KOPT-K1 (cell line): ENCODE results near the gene PACRG.
"Not testable (repeated sequence)": the region's sequence is repeated elsewhere in the genome, so short reads cannot be mapped to it uniquely, and the experiment has no call there.

Experiments used
- H3K27ac ChIP-seq: fragments of 200-600 bp; sonication (generic); 2 replicates; pipeline ENCODE4 v1.5.1; 2016; ENCODE audit warnings: antibody characterized with exemption, mild to moderate bottlenecking, low read depth, low read length; ENCODE audit not compliant: poor library complexity, severe bottlenecking
- H3K36me3 ChIP-seq: fragments of 200-600 bp; sonication (generic); 2 replicates; pipeline ENCODE4 v1.5.1; 2017; ENCODE audit warnings: antibody characterized with exemption, mild to moderate bottlenecking, low read length, moderate library complexity; ENCODE audit not compliant: insufficient read depth
- H3K9me3 ChIP-seq: fragments of 200-600 bp; sonication (generic); 2 replicates; pipeline ENCODE4 v1.5.1; 2017; ENCODE audit warnings: antibody characterized with exemption, low read length, mild to moderate bottlenecking; ENCODE audit not compliant: insufficient read depth, poor library complexity, severe bottlenecking

Gene PACRG

GRCh38 chr6:162951164-162951743 lies 223.5 kb downstream of the PACRG start:
- H3K36me3 ChIP-seq: no peaks in the 10 kb centered on the region
- H3K9me3 ChIP-seq: no peaks in the 10 kb centered on the region
- H3K27ac ChIP-seq: no peak overlapping the region

GRCh38 chr6:162952423-162952822 lies 224.6 kb downstream of the PACRG start:
- H3K27ac ChIP-seq: no peak overlapping the region
- H3K9me3 ChIP-seq: no peaks in the 10 kb centered on the region
- no peaks in the 10 kb centered on the region for H3K36me3 ChIP-seq

- Histone ChIP-seq H3K9me3 (no peaks in the 10 kb centered on the region), H3K27ac (no peak overlapping the region), H3K36me3 (no peaks in the 10 kb centered on the region)
Measured at GRCh38 chr6:162957062-162957461, 229.3 kb downstream of the PACRG start.

GRCh38 chr6:162960679-162961457 lies 233.1 kb downstream of the PACRG start:
- Histone ChIP-seq H3K9me3 (no peaks in the 10 kb centered on the region), H3K27ac (no peak overlapping the region), H3K36me3 (no peaks in the 10 kb centered on the region)

- H3K36me3 ChIP-seq: no peaks in the 10 kb centered on the region
- H3K9me3 ChIP-seq: no peaks in the 10 kb centered on the region
- no peak overlapping the region for H3K27ac ChIP-seq
Measured at GRCh38 chr6:162962093-162962492, 234.3 kb downstream of the PACRG start.

GRCh38 chr6:162963861-162964260 lies 236.1 kb downstream of the PACRG start:
- H3K27ac ChIP-seq: no peak overlapping the region
- H3K36me3 ChIP-seq: no peaks in the 10 kb centered on the region
- H3K9me3 ChIP-seq: no peaks in the 10 kb centered on the region

- Histone ChIP-seq H3K9me3 (no peaks in the 10 kb centered on the region), H3K27ac (no peak overlapping the region), H3K36me3 (no peaks in the 10 kb centered on the region)
Measured at GRCh38 chr6:162964488-162965140, 236.8 kb downstream of the PACRG start.

- no peaks in the 10 kb centered on the region for H3K36me3 ChIP-seq
- H3K9me3 ChIP-seq: no peaks in the 10 kb centered on the region
- no peak overlapping the region for H3K27ac ChIP-seq
Measured at GRCh38 chr6:162965366-162965765, 237.6 kb downstream of the PACRG start.

- no peaks in the 10 kb centered on the region for H3K9me3 ChIP-seq
- H3K27ac ChIP-seq: no peak overlapping the region
- H3K36me3 ChIP-seq: no peaks in the 10 kb centered on the region
Measured at GRCh38 chr6:162970246-162970645, 242.5 kb downstream of the PACRG start.

- Histone ChIP-seq H3K27ac (no peak overlapping the region), H3K9me3 (no peaks in the 10 kb centered on the region), H3K36me3 (no peaks in the 10 kb centered on the region)
Measured at GRCh38 chr6:162971356-162971755, 243.6 kb downstream of the PACRG start.

GRCh38 chr6:162973151-162973872 lies 245.5 kb downstream of the PACRG start:
- Histone ChIP-seq H3K36me3 (no peaks in the 10 kb centered on the region), H3K27ac (no peak overlapping the region), H3K9me3 (no peaks in the 10 kb centered on the region)

- H3K9me3 ChIP-seq: no peaks in the 10 kb centered on the region
- no peak overlapping the region for H3K27ac ChIP-seq
- H3K36me3 ChIP-seq: no peaks in the 10 kb centered on the region
Measured at GRCh38 chr6:162973980-162974379, 246.2 kb downstream of the PACRG start.

- H3K9me3 ChIP-seq: no peaks in the 10 kb centered on the region
- H3K27ac ChIP-seq: no peak overlapping the region
- no peaks in the 10 kb centered on the region for H3K36me3 ChIP-seq
Measured at GRCh38 chr6:162974685-162975084, 246.9 kb downstream of the PACRG start.

GRCh38 chr6:162976141-162976540 lies 248.4 kb downstream of the PACRG start:
- no peaks in the 10 kb centered on the region for H3K36me3 ChIP-seq
- H3K9me3 ChIP-seq: no peaks in the 10 kb centered on the region
- H3K27ac ChIP-seq: no peak overlapping the region

- not testable (repeated sequence) for H3K27ac ChIP-seq, H3K36me3 ChIP-seq, H3K9me3 ChIP-seq
Measured at GRCh38 chr6:162983234-162983633, 255.5 kb downstream of the PACRG start.
